ENCODE data around the gene SHISA9. TPM values are rescaled to one million over a fixed set of nuclear protein-coding genes. Genes with fewer than 3 reads are reported as not detected.

The SHISA9 gene
- total and polyA plus RNA-seq, 7 donors: under 0.01 to 8.6 (median 3.1) TPM

GRCh38 chr16:13127144-13127543 is 225.7 kb downstream of the SHISA9 start:
- DNase-seq: no peak
- WGBS, 2 donors: 65 to 76% methylated on average over 2 of the region's 2 CpGs
- TF ChIP-seq POLR2A (IDR thresholded peaks at IDR 0.05) (no peak), POLR2AphosphoS5 (IDR thresholded peaks at IDR 0.05) (no peak), EP300 (IDR thresholded peaks at IDR 0.05) (no peak)
- TF ChIP-seq, protein P1, sequence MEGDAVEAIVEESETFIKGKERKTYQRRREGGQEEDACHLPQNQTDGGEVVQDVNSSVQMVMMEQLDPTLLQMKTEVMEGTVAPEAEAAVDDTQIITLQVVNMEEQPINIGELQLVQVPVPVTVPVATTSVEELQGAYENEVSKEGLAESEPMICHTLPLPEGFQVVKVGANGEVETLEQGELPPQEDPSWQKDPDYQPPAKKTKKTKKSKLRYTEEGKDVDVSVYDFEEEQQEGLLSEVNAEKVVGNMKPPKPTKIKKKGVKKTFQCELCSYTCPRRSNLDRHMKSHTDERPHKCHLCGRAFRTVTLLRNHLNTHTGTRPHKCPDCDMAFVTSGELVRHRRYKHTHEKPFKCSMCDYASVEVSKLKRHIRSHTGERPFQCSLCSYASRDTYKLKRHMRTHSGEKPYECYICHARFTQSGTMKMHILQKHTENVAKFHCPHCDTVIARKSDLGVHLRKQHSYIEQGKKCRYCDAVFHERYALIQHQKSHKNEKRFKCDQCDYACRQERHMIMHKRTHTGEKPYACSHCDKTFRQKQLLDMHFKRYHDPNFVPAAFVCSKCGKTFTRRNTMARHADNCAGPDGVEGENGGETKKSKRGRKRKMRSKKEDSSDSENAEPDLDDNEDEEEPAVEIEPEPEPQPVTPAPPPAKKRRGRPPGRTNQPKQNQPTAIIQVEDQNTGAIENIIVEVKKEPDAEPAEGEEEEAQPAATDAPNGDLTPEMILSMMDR (IDR thresholded peaks at IDR 0.05): no peak

GRCh38 chr16:13130586-13130985 is 229.2 kb downstream of the SHISA9 start:
- WGBS, 2 donors: 58 to 66% methylated on average over 1 of the region's 1 CpG

More at GRCh38 chr16:13127144-13127543, 225.7 kb downstream of the SHISA9 start:
- H3K4me1 ChIP-seq: no peaks in the 10 kb centered on the region
- H3K27ac ChIP-seq: no peak overlapping the region
- H3K4me3 ChIP-seq: no peak overlapping the region
- H3K9me3 ChIP-seq: peaks cover 0 to 5% (median 1%) of the 10 kb centered on the region in 4 donors
- H3K27me3 ChIP-seq: no peaks in the 10 kb centered on the region
- no peaks in the 10 kb centered on the region for H3K36me3 ChIP-seq
- intact Hi-C loops (cut with DNase I): no loop called here

DNA sequence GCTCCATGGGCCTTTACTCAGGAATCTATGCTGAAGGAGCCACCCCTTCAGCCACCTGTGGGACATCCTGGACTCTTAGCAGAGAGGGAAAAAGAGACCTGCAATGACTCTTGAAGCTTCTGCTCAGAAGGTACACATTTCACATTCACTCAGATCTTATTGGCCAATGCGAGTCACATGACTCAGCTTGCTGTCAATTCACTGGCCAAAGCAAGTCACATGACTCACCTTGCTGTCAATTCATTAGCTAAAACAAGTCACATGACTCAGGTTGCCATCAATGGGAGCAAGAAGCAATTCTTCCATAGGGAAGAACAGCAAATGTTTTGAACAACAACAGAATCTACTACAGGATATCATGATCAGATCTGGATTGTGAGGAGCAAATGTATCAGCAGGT is 233.4 kb downstream of the SHISA9 start:
- no peak for TF ChIP-seq POLR2A (IDR thresholded peaks at IDR 0.05)
- TF ChIP-seq, protein P1 (IDR thresholded peaks at IDR 0.05): no peak
- TF ChIP-seq EP300 (IDR thresholded peaks at IDR 0.05): no peak
- no peak for TF ChIP-seq POLR2AphosphoS5 (IDR thresholded peaks at IDR 0.05)
- whole genome bisulfite sequencing, 2 donors: 95% methylated on average over 1 of the region's 1 CpG
- Histone ChIP-seq H3K27me3 (no peaks in the 10 kb centered on the region), H3K27ac (no peak overlapping the region), H3K9me3 (peaks cover 0 to 5% (median 1%) of the 10 kb centered on the region in 4 donors), H3K4me1 (no peaks in the 10 kb centered on the region), H3K4me3 (no peak overlapping the region), H3K36me3 (no peaks in the 10 kb centered on the region)
- DNase-seq: no peak
- intact Hi-C loops (cut with DNase I): no loop called here

More at GRCh38 chr16:13130586-13130985, 229.2 kb downstream of the SHISA9 start:
- H3K4me3 ChIP-seq: no peak overlapping the region
- H3K27me3 ChIP-seq: no peaks in the 10 kb centered on the region
- no peaks in the 10 kb centered on the region for H3K4me1 ChIP-seq
- intact Hi-C loops (cut with DNase I): no loop called here
- no peak for DNase-seq
- H3K27ac ChIP-seq: no peak overlapping the region
- peaks cover 0 to 5% (median 2%) of the 10 kb centered on the region in 4 donors for H3K9me3 ChIP-seq
- no peaks in the 10 kb centered on the region for H3K36me3 ChIP-seq
- TF ChIP-seq POLR2AphosphoS5 (IDR thresholded peaks at IDR 0.05): no peak
- no peak for TF ChIP-seq EP300 (IDR thresholded peaks at IDR 0.05)
- TF ChIP-seq, protein P1 (IDR thresholded peaks at IDR 0.05): no peak
- TF ChIP-seq POLR2A (IDR thresholded peaks at IDR 0.05): no peak

DNA sequence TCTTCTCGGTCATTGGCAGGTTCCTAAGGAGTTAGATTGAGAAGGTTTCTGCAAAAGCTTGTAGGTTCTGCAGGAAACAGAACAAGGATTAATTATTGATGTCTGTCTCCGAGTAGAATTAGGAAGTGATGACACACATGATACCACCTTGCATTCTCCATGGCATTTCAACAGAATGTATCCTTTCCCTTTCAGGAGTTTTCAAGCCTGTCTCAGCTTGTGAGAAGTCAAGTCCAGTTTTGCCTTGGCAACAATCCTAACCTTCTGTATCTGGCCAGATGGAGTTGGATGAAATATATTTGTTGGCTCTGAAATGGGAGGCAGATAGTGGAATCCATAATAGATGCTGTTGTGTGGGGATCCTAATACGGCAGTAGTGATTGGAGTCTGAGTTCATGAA is 235.5 kb downstream of the SHISA9 start:
- H3K9me3 ChIP-seq: peaks cover 0 to 5% (median 1%) of the 10 kb centered on the region in 4 donors
- no peaks in the 10 kb centered on the region for H3K4me1 ChIP-seq
- H3K4me3 ChIP-seq: no peak overlapping the region
- intact Hi-C loops (cut with DNase I): no loop called here
- no peaks in the 10 kb centered on the region for H3K36me3 ChIP-seq
- no peak overlapping the region for H3K27ac ChIP-seq
- WGBS, 2 donors: 73 to 85% methylated on average over 3 of the region's 3 CpGs
- no peak for DNase-seq
- no peaks in the 10 kb centered on the region for H3K27me3 ChIP-seq
- TF ChIP-seq, protein P1 (IDR thresholded peaks at IDR 0.05): no peak
- TF ChIP-seq POLR2AphosphoS5 (IDR thresholded peaks at IDR 0.05): no peak
- no peak for TF ChIP-seq EP300 (IDR thresholded peaks at IDR 0.05)
- no peak for TF ChIP-seq POLR2A (IDR thresholded peaks at IDR 0.05)

- DNase-seq: no peak
- TF ChIP-seq POLR2AphosphoS5 (IDR thresholded peaks at IDR 0.05) (no peak), EP300 (IDR thresholded peaks at IDR 0.05) (no peak), POLR2A (IDR thresholded peaks at IDR 0.05) (no peak)
- TF ChIP-seq, protein P1 (IDR thresholded peaks at IDR 0.05): no peak
- Histone ChIP-seq H3K27me3 (no peaks in the 10 kb centered on the region), H3K36me3 (no peaks in the 10 kb centered on the region), H3K9me3 (peaks cover 0 to 5% (median 1%) of the 10 kb centered on the region in 4 donors), H3K27ac (no peak overlapping the region), H3K4me1 (no peaks in the 10 kb centered on the region), H3K4me3 (no peak overlapping the region)
- intact Hi-C loops (cut with DNase I): no loop called here
- WGBS, 2 donors: 46 to 47% methylated on average over 2 of the region's 2 CpGs
Observed at GRCh38 chr16:13138528-13138927, 237.1 kb downstream of the SHISA9 start.
